ENCODE data around the gene MEF2B.
"Not testable (repeated sequence)": the region's sequence is repeated elsewhere in the genome, so short reads cannot be mapped to it uniquely, and the experiment has no call there.

MEF2B gene

GRCh38 chr19:19157808-19158207, 12.3 kb downstream of the MEF2B start:
- DNase-seq (ENCODE audit: low read depth in 2 of 3, low spot score in 2 of 3): no peak

GRCh38 chr19:19155495-19156219, 14.4 kb downstream of the MEF2B start:
- no peak for DNase-seq (ENCODE audit: low read depth in 2 of 3, low spot score in 2 of 3)

- no peak for DNase-seq (ENCODE audit: low read depth in 2 of 3, low spot score in 2 of 3)
Observed at GRCh38 chr19:19154768-19155494, 15.1 kb downstream of the MEF2B start.

GRCh38 chr19:19152668-19153384, 17.2 kb downstream of the MEF2B start:
- no peak for DNase-seq (ENCODE audit: low read depth in 2 of 3, low spot score in 2 of 3)

GRCh38 chr19:19151418-19151817, 18.6 kb downstream of the MEF2B start:
- no peak for DNase-seq (ENCODE audit: low read depth in 2 of 3, low spot score in 2 of 3)

- DNase-seq (ENCODE audit: low read depth in 2 of 3, low spot score in 2 of 3): no peak
Observed at GRCh38 chr19:19149435-19149834, 20.6 kb downstream of the MEF2B start.

- DNase-seq (ENCODE audit: low read depth in 2 of 3, low spot score in 2 of 3): not testable (repeated sequence)
Observed at GRCh38 chr19:19148504-19148903, 21.6 kb downstream of the MEF2B start.

- DNase-seq (ENCODE audit: low read depth in 2 of 3, low spot score in 2 of 3): no peak
Observed at GRCh38 chr19:19147344-19147743, 22.7 kb downstream of the MEF2B start.

GRCh38 chr19:19146865-19147264, 23.2 kb downstream of the MEF2B start:
- no peak for DNase-seq (ENCODE audit: low read depth in 2 of 3, low spot score in 2 of 3)

GRCh38 chr19:19145684-19146608, 24.1 kb downstream of the MEF2B start:
- DNase-seq (ENCODE audit: low read depth in 2 of 3, low spot score in 2 of 3): peak; percentile 63 to 99 (median 99)

GRCh38 chr19:19145281-19145680, 24.8 kb downstream of the MEF2B start:
- DNase-seq (ENCODE audit: low read depth in 2 of 3, low spot score in 2 of 3): no peak

- no peak for DNase-seq (ENCODE audit: low read depth in 2 of 3, low spot score in 2 of 3)
Observed at GRCh38 chr19:19142347-19142746, 27.7 kb downstream of the MEF2B start.

GRCh38 chr19:19140476-19140875, 29.6 kb downstream of the MEF2B start:
- DNase-seq (ENCODE audit: low read depth in 2 of 3, low spot score in 2 of 3): no peak

- no peak for DNase-seq (ENCODE audit: low read depth in 2 of 3, low spot score in 2 of 3)
Observed at GRCh38 chr19:19139876-19140229, 30.2 kb downstream of the MEF2B start.

GRCh38 chr19:19138109-19138981, 31.7 kb downstream of the MEF2B start, which contains the start of gene TMEM161A:
Gene TMEM161A (minus strand): TSS chr19:19138478. CDS start chr19:19138428, 50 bp downstream.
- DNase-seq (ENCODE audit: low read depth in 2 of 3, low spot score in 2 of 3): peak; percentile 90 to 93 (median 92)

- DNase-seq (ENCODE audit: low read depth in 2 of 3, low spot score in 2 of 3): no peak
Observed at GRCh38 chr19:19137556-19138108, 32.4 kb downstream of the MEF2B start.

- not testable (repeated sequence) for DNase-seq (ENCODE audit: low read depth in 2 of 3, low spot score in 2 of 3)
Observed at GRCh38 chr19:19135713-19136112, 34.4 kb downstream of the MEF2B start.

GRCh38 chr19:19134687-19135158, 35.3 kb downstream of the MEF2B start:
- DNase-seq (ENCODE audit: low read depth in 2 of 3, low spot score in 2 of 3): no peak

GRCh38 chr19:19133985-19134384, 36.1 kb downstream of the MEF2B start:
- no peak for DNase-seq (ENCODE audit: low read depth in 2 of 3, low spot score in 2 of 3)
